Panc1 (cell line): ENCODE measurements around the gene KAT2A. TPM values are rescaled to one million over a fixed set of nuclear protein-coding genes. Genes with fewer than 3 reads are reported as not detected.

Experiments
- ATAC-seq: fragments of 200-7000 bp; cut with Tn5 transposase; 2 replicates; pipeline ENCODE4 v1.9.1; 2020; ENCODE audit warnings: mild to moderate bottlenecking, moderate library complexity
- BruUV-seq: library from RNA; stranded (reverse); fragments of 400-500 nt; replicated peaks from 2 replicates; lab custom pipeline; 2021; lab: Mats Ljungman, UMichigan
- CTCF ChIA-PET: fragments of 300-600 bp; sonication (Branson Sonifier 250); formaldehyde crosslinking; loops from one replicate; lab custom pipeline; 2022; ENCODE audit warnings: antibody characterized with exemption; lab: Charles Lee
- POLR2A ChIA-PET: fragments of 300-600 bp; sonication (Branson Sonifier 250); formaldehyde crosslinking; loops from one replicate; lab custom pipeline; 2022; ENCODE audit warnings: antibody characterized with exemption; lab: Charles Lee
- DNase-seq: peaks from one replicate; pipeline ENCODE4 v3.0.0-alpha.2; 2010; ENCODE audit warnings: low read depth, low spot score
- H3K27ac ChIP-seq: 2 replicates; pipeline ENCODE4 v1.5.1; 2011; ENCODE audit warnings: mild to moderate bottlenecking, low read length, inconsistent platforms
- H3K27me3 ChIP-seq: fragments of 200-500 bp; sonication (Bioruptor generic); 2 replicates; pipeline ENCODE4 v1.6.0; 2014; ENCODE audit warnings: low read length, inconsistent platforms; ENCODE audit not compliant: control insufficient read depth, insufficient read depth
- H3K36me3 ChIP-seq: fragments of 200-500 bp; sonication (Bioruptor generic); 2 replicates; pipeline ENCODE4 v1.5.1; 2014; ENCODE audit warnings: inconsistent platforms, mild to moderate bottlenecking, low read length, moderate library complexity; ENCODE audit not compliant: control insufficient read depth, insufficient read depth
- H3K4me1 ChIP-seq: 2 replicates; pipeline ENCODE4 v1.5.1; 2011; ENCODE audit warnings: inconsistent platforms, mild to moderate bottlenecking, low read length, moderate library complexity; ENCODE audit not compliant: control insufficient read depth, insufficient read depth
- H3K4me3 ChIP-seq, 2 experiments: 2 replicates each; pipeline ENCODE4 v1.5.1; 2011 to 2012; ENCODE audit warnings: low read depth in 2 of 2, low read length in 2 of 2, mild to moderate bottlenecking in 2 of 2, inconsistent platforms in 1 of 2, moderate library complexity in 1 of 2
- H3K9me3 ChIP-seq: fragments of 200-500 bp; sonication (Bioruptor generic); 2 replicates; pipeline ENCODE4 v1.5.1; 2014; ENCODE audit warnings: low read depth, mild to moderate bottlenecking, inconsistent platforms, low read length, moderate library complexity; ENCODE audit not compliant: control insufficient read depth, insufficient read depth
- POLR2AphosphoS5 ChIP-seq: IDR thresholded peaks from 2 replicates; pipeline ENCODE4 v1.6.1; 2012; ENCODE audit warnings: mild to moderate bottlenecking, low read depth, low read length, moderate library complexity
- SIN3A ChIP-seq: IDR thresholded peaks from 2 replicates; pipeline ENCODE4 v1.6.1; 2012; ENCODE audit warnings: low read depth, mild to moderate bottlenecking, low read length, moderate library complexity, borderline replicate concordance; ENCODE audit not compliant: insufficient read depth
- TCF7L2 ChIP-seq: IDR thresholded peaks from 2 replicates; pipeline ENCODE4 v1.6.1; 2011; ENCODE audit warnings: mild to moderate bottlenecking, low read depth, low read length, inconsistent platforms
- in situ Hi-C: cut with HindIII; loops from 2 replicates; pipeline ENCODE4 v1.10.0; 2016; ENCODE audit warnings: low sequenced_read_pairs, low pct_unique_long_range_greater_than_20kb
- intact Hi-C: fragments of 100-400 bp; cut with micrococcal nuclease; formaldehyde crosslinking; loops from one replicate; pipeline ENCODE4 v1.10.0; 2022; ENCODE audit not compliant: unreplicated experiment
- total RNA-seq: library from RNA; stranded (reverse); gene quantifications from one replicate; pipeline ENCODE4 v1.2.1, GENCODE V29; 2021; ENCODE audit not compliant: unreplicated experiment
- TF ChIP-seq, protein P1 (sequence below), 2 experiments: IDR thresholded peaks; 2 replicates each; pipeline ENCODE4 v1.6.1; 2011 to 2012; ENCODE audit warnings: low read depth in 2 of 2, control low read depth in 1 of 2, low read length in 1 of 2, mild to moderate bottlenecking in 1 of 2, moderate library complexity in 1 of 2; ENCODE audit not compliant: insufficient read depth in 1 of 2
- TF ChIP-seq, protein P2 (sequence below): fragments of 450-650 bp; IDR thresholded peaks from 2 replicates; pipeline ENCODE4 v1.5.1; 2017; ENCODE audit warnings: mild to moderate bottlenecking

Gene KAT2A
- total RNA-seq, 1 experiment from 2014 or later = 67.0 TPM

DNA sequence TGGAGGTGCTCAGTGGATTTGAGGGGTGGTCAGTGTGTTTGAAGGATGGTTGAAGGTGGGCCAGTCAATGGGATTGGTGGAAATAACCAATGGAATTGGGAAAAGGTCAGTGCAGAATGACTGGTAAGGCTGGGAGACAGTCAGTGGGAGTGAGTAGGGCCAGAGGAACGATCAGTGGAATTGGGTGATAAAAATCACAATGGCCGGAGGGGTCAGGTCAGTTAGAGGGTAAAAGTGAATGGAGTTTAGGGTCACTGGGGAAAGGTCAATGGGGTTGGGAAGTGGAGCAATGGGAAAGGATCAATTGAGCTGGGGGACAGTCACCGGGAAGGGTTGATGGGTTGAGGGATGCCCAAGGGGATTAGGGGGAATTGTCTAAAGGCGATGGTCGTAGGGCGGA lies 44.6 kb upstream of the KAT2A start:
- POLR2A ChIA-PET = interaction anchor here (0.6 kb wide), 1 partner anchor 1719 kb away, joined by 3 read pairs; no protein-coding TSS in a partner anchor
- H3K9me3 ChIP-seq = no peaks in the 10 kb centered on the region
- TF ChIP-seq, protein P1, sequence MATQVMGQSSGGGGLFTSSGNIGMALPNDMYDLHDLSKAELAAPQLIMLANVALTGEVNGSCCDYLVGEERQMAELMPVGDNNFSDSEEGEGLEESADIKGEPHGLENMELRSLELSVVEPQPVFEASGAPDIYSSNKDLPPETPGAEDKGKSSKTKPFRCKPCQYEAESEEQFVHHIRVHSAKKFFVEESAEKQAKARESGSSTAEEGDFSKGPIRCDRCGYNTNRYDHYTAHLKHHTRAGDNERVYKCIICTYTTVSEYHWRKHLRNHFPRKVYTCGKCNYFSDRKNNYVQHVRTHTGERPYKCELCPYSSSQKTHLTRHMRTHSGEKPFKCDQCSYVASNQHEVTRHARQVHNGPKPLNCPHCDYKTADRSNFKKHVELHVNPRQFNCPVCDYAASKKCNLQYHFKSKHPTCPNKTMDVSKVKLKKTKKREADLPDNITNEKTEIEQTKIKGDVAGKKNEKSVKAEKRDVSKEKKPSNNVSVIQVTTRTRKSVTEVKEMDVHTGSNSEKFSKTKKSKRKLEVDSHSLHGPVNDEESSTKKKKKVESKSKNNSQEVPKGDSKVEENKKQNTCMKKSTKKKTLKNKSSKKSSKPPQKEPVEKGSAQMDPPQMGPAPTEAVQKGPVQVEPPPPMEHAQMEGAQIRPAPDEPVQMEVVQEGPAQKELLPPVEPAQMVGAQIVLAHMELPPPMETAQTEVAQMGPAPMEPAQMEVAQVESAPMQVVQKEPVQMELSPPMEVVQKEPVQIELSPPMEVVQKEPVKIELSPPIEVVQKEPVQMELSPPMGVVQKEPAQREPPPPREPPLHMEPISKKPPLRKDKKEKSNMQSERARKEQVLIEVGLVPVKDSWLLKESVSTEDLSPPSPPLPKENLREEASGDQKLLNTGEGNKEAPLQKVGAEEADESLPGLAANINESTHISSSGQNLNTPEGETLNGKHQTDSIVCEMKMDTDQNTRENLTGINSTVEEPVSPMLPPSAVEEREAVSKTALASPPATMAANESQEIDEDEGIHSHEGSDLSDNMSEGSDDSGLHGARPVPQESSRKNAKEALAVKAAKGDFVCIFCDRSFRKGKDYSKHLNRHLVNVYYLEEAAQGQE (IDR thresholded peaks at IDR 0.05; ENCODE audit: insufficient read depth in 1 of 2, low read depth in 2 of 2, low read length in 1 of 2) = no peak
- TF ChIP-seq, protein P2, sequence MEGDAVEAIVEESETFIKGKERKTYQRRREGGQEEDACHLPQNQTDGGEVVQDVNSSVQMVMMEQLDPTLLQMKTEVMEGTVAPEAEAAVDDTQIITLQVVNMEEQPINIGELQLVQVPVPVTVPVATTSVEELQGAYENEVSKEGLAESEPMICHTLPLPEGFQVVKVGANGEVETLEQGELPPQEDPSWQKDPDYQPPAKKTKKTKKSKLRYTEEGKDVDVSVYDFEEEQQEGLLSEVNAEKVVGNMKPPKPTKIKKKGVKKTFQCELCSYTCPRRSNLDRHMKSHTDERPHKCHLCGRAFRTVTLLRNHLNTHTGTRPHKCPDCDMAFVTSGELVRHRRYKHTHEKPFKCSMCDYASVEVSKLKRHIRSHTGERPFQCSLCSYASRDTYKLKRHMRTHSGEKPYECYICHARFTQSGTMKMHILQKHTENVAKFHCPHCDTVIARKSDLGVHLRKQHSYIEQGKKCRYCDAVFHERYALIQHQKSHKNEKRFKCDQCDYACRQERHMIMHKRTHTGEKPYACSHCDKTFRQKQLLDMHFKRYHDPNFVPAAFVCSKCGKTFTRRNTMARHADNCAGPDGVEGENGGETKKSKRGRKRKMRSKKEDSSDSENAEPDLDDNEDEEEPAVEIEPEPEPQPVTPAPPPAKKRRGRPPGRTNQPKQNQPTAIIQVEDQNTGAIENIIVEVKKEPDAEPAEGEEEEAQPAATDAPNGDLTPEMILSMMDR = no peak
- TF ChIP-seq POLR2AphosphoS5 (no peak), SIN3A (no peak), TCF7L2 (no peak)
- intact Hi-C loops (no loop called here), in situ Hi-C loops (no loop called here)
- H3K27me3 ChIP-seq = no peaks in the 10 kb centered on the region
- H3K4me3 ChIP-seq = no peak overlapping the region
- H3K27ac ChIP-seq = no peak overlapping the region
- CTCF ChIA-PET = no interaction called here
- ATAC-seq (no peak), DNase-seq (no peak)
- no peaks in the 10 kb centered on the region for H3K36me3 ChIP-seq
- no peaks in the 10 kb centered on the region for H3K4me1 ChIP-seq
- no TSS peak for BruUV-seq

DNA sequence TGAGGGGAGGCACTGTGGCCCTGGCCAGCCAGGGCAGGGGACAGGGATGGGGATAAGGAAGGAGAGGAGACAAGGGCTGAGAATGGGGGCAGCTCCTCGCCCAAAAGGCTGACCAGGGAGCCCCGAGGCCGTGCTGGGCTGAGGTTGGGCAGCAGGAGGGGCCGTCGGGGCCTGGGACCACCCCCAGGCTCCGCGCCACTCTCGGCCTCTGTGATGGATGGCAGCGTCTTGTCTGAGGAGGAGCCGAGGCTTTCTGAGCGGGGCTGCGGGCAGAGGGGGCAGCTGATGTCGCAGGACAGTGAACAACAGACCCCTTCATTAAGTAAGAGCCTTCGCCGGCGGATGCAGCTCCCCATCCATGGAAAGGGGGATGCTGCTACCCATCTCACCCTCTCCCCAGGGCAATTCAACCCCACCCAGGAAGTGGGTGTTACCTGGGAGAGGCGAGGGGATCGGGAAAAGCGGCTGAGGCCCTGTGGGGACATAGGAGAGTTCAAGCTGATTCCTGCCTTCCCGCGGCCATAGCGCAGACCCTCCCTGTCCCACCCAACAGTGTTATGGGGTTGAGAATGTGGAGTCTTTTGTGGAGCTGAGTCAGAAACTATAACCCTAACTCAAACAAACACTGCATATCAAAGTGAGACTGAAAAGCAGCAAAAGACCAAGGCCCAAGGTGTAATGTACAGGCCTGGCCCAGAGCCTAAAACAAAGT lies 42.7 kb upstream of the KAT2A start:
- Histone ChIP-seq H3K27ac (no peak overlapping the region), H3K9me3 (no peaks in the 10 kb centered on the region), H3K4me3 (no peak overlapping the region), H3K27me3 (no peaks in the 10 kb centered on the region), H3K36me3 (no peaks in the 10 kb centered on the region), H3K4me1 (no peaks in the 10 kb centered on the region)
- TF ChIP-seq, protein P1 (IDR thresholded peaks at IDR 0.05; ENCODE audit: insufficient read depth in 1 of 2, low read depth in 2 of 2, low read length in 1 of 2) = no peak
- TF ChIP-seq, protein P2 = no peak
- TF ChIP-seq TCF7L2 (no peak), POLR2AphosphoS5 (no peak), SIN3A (no peak)
- intact Hi-C loops = no loop called here
- DNase-seq = no peak
- ATAC-seq = no peak
- POLR2A ChIA-PET = interaction anchor here (0.8 kb wide), 1 partner anchor 9 kb away, joined by 3 read pairs; the partner anchor contains the start of gene RAB5C
- in situ Hi-C loops = no loop called here
- no TSS peak for BruUV-seq
- CTCF ChIA-PET = interaction anchor here (0.6 kb wide), 1 partner anchor 364 kb away, joined by 3 read pairs; no protein-coding TSS in a partner anchor
